ENCODE measurements around the gene SCIN. TPM values are rescaled to one million over a fixed set of nuclear protein-coding genes. Genes with fewer than 3 reads are reported as not detected.

Gene SCIN
- polyA plus RNA-seq, 1 donor from 2014 or later, result 0.53 TPM

- Histone ChIP-seq H3K36me3 (ENCODE audit: insufficient read depth, low read length) (no peaks in the 10 kb centered on the region), H4K20me1 (ENCODE audit: insufficient read depth) (no peaks in the 10 kb centered on the region), H3K79me2 (replicated peaks; ENCODE audit: insufficient read depth, low read length) (no peaks in the 10 kb centered on the region), H3K4me2 (ENCODE audit: low read length) (no peak overlapping the region), H3K9me3 (ENCODE audit: low read length) (no peaks in the 10 kb centered on the region), H3K9ac (ENCODE audit: low read length) (no peak overlapping the region), H3K4me3 (ENCODE audit: low read length) (no peak overlapping the region), H3K27me3 (ENCODE audit: insufficient read depth, low read depth, low read length) (no peaks in the 10 kb centered on the region), H3K9me2 (ENCODE audit: insufficient read depth, low read length) (no peaks in the 10 kb centered on the region), H3K27ac (ENCODE audit: low read length) (no peak overlapping the region), H2AFZ (ENCODE audit: low read depth, low read length) (no peak overlapping the region), H3F3A (ENCODE audit: insufficient read depth, low read length, poor library complexity, severe bottlenecking) (no peaks in the 10 kb centered on the region)
- TF ChIP-seq SMC3 (conservative IDR thresholded peaks at IDR 0.05; ENCODE audit: poor library complexity), result peak; percentile 86
- TF ChIP-seq TAF1 (IDR thresholded peaks at IDR 0.05; ENCODE audit: low read depth), result no peak
- TF ChIP-seq POLR2AphosphoS5 (IDR thresholded peaks at IDR 0.05), result no peak
- TF ChIP-seq REST (IDR thresholded peaks at IDR 0.05; ENCODE audit: borderline replicate concordance), result no peak
- TF ChIP-seq CTCF (IDR thresholded peaks at IDR 0.05; ENCODE audit: poor library complexity, severe bottlenecking), result peak; percentile 83
- no peak for TF ChIP-seq EZH2 (IDR thresholded peaks at IDR 0.05; ENCODE audit: borderline replicate concordance, insufficient read depth, low read length, poor library complexity, severe bottlenecking)
- peak; percentile 87 for TF ChIP-seq RAD21 (conservative IDR thresholded peaks at IDR 0.05)
- no peak for TF ChIP-seq MXI1 (conservative IDR thresholded peaks at IDR 0.05; ENCODE audit: poor library complexity, severe bottlenecking)
- TF ChIP-seq EP300 (conservative IDR thresholded peaks at IDR 0.05; ENCODE audit: poor library complexity, severe bottlenecking), result no peak
Measured at GRCh38 chr7:12638851-12639456, 68.4 kb downstream of the SCIN start.

- Histone ChIP-seq H3K79me2 (replicated peaks; ENCODE audit: insufficient read depth, low read length) (no peaks in the 10 kb centered on the region), H2AFZ (ENCODE audit: low read depth, low read length) (no peak overlapping the region), H3K9ac (ENCODE audit: low read length) (no peak overlapping the region), H3K4me3 (ENCODE audit: low read length) (no peak overlapping the region), H3K36me3 (ENCODE audit: insufficient read depth, low read length) (no peaks in the 10 kb centered on the region), H3K4me2 (ENCODE audit: low read length) (no peak overlapping the region), H4K20me1 (ENCODE audit: insufficient read depth) (no peaks in the 10 kb centered on the region), H3K27me3 (ENCODE audit: insufficient read depth, low read depth, low read length) (no peaks in the 10 kb centered on the region), H3K9me3 (ENCODE audit: low read length) (no peaks in the 10 kb centered on the region), H3K27ac (ENCODE audit: low read length) (no peak overlapping the region), H3K9me2 (ENCODE audit: insufficient read depth, low read length) (no peaks in the 10 kb centered on the region), H3F3A (ENCODE audit: insufficient read depth, low read length, poor library complexity, severe bottlenecking) (no peaks in the 10 kb centered on the region)
- no peak for TF ChIP-seq RAD21 (conservative IDR thresholded peaks at IDR 0.05)
- no peak for TF ChIP-seq CTCF (IDR thresholded peaks at IDR 0.05; ENCODE audit: poor library complexity, severe bottlenecking)
- TF ChIP-seq SMC3 (conservative IDR thresholded peaks at IDR 0.05; ENCODE audit: poor library complexity), result no peak
- TF ChIP-seq REST (IDR thresholded peaks at IDR 0.05; ENCODE audit: borderline replicate concordance), result no peak
- no peak for TF ChIP-seq POLR2AphosphoS5 (IDR thresholded peaks at IDR 0.05)
- no peak for TF ChIP-seq EZH2 (IDR thresholded peaks at IDR 0.05; ENCODE audit: borderline replicate concordance, insufficient read depth, low read length, poor library complexity, severe bottlenecking)
- no peak for TF ChIP-seq MXI1 (conservative IDR thresholded peaks at IDR 0.05; ENCODE audit: poor library complexity, severe bottlenecking)
- no peak for TF ChIP-seq EP300 (conservative IDR thresholded peaks at IDR 0.05; ENCODE audit: poor library complexity, severe bottlenecking)
Measured at GRCh38 chr7:12640299-12641096, 70.0 kb downstream of the SCIN start.

All from neural cell (in vitro differentiated cells).